Activated B cell treated with CpG ODN at 0.5 μM for 24 hours (primary cell): ENCODE data around the gene ADGRB2. TPM values are rescaled to one million over a fixed set of nuclear protein-coding genes. Genes with fewer than 3 reads are reported as not detected.

Experiments used
- ATAC-seq: fragments of 200-7000 bp; cut with Tn5 transposase; one replicate; pipeline ENCODE4 v1.10.0; 2021; ENCODE audit warnings: low read depth, mild to moderate bottlenecking, moderate library complexity
- CTCF ChIA-PET: fragments of 350-600 bp; sonication (Branson Sonifier 250); formaldehyde crosslinking; loops from one replicate; lab custom pipeline; 2021; ENCODE audit warnings: antibody characterized with exemption; lab: Charles Lee
- POLR2A ChIA-PET: fragments of 350-600 bp; sonication (Branson Sonifier 250); formaldehyde crosslinking; loops from one replicate; lab custom pipeline; 2021; ENCODE audit warnings: antibody characterized with exemption; lab: Charles Lee
- DNase-seq: peaks from one replicate; pipeline ENCODE4 v3.0.0; 2022
- H3K27ac Mint-ChIP-seq: one replicate; pipeline ENCODE4 v1.8.0; 2020; ENCODE audit warnings: mixed read lengths
- H3K27me3 Mint-ChIP-seq: one replicate; pipeline ENCODE4 v1.8.0; 2021; ENCODE audit warnings: mixed read lengths
- H3K36me3 Mint-ChIP-seq: one replicate; pipeline ENCODE4 v1.8.0; 2021; ENCODE audit warnings: low read depth, mixed read lengths
- H3K4me1 Mint-ChIP-seq: one replicate; pipeline ENCODE4 v1.8.0; 2021; ENCODE audit warnings: mixed read lengths
- H3K4me3 Mint-ChIP-seq: one replicate; pipeline ENCODE4 v1.8.0; 2020; ENCODE audit warnings: mild to moderate bottlenecking, mixed read lengths
- H3K9me3 Mint-ChIP-seq: one replicate; pipeline ENCODE4 v1.8.0; 2020; ENCODE audit warnings: mixed read lengths
- intact Hi-C: fragments of 100-400 bp; cut with micrococcal nuclease; formaldehyde crosslinking; loops from one replicate; pipeline ENCODE4 v1.15.1; 2024
- total RNA-seq: library from RNA; stranded (reverse); gene quantifications from 2 replicates; pipeline ENCODE4 v1.2.3, GENCODE V29; 2022
- TF ChIP-seq, protein P1 (sequence below): fragments of 200-600 bp; IDR thresholded peaks from one replicate; pipeline ENCODE4 v1.8.0; 2022; ENCODE audit warnings: antibody characterized with exemption, mild to moderate bottlenecking

Gene ADGRB2
- total RNA-seq, 1 donor from 2014 or later, result 6.3 TPM

DNA sequence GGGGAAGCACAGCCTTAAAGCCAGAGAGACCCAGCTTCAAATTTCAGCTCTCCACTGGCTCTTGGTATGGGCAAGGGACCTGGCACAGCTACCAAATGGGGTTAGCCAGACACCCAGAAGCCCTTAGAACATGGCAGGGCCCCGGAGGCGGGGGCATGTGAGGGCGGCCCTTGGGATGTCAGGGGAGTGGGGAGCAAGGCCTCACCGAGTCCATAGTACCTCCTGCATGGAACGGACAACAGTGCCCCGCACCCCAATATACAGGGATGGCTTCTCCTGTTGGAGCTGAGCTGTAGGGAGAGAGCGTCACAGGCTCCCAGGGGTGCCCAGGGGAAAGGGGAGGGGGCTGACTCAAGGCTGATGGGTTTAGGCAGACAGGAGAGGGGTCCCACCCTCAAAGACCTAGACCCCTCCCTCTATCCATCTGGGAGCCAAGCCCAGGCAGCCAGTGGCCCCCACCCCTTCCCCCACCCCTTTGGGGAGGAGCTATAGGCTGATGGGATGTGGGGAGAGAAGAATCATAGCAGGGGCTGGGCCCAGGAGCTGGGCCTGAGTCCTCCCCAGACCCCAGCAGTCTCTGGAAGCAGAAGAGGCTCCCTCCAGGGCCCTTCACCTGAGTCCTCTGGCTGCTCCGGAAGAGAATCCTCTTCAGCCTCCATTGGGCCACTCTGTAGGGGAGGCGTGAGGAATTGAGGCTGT, 35.2 kb upstream of the ADGRB2 start:
- DNase-seq (no peak), ATAC-seq (no peak)
- Mint-ChIP-seq H3K36me3 (no peaks in the 10 kb centered on the region), H3K27ac (no peak overlapping the region), H3K4me3 (no peak overlapping the region), H3K9me3 (no peaks in the 10 kb centered on the region), H3K27me3 (peaks cover 14% of the 10 kb centered on the region), H3K4me1 (peaks cover 15% of the 10 kb centered on the region)
- intact Hi-C loops, result no loop called here
- CTCF ChIA-PET, result no interaction called here
- POLR2A ChIA-PET, result interaction anchor here (0.5 kb wide), 1 partner anchor 39 kb away, joined by 3 read pairs; no protein-coding TSS in a partner anchor
- TF ChIP-seq, protein P1, sequence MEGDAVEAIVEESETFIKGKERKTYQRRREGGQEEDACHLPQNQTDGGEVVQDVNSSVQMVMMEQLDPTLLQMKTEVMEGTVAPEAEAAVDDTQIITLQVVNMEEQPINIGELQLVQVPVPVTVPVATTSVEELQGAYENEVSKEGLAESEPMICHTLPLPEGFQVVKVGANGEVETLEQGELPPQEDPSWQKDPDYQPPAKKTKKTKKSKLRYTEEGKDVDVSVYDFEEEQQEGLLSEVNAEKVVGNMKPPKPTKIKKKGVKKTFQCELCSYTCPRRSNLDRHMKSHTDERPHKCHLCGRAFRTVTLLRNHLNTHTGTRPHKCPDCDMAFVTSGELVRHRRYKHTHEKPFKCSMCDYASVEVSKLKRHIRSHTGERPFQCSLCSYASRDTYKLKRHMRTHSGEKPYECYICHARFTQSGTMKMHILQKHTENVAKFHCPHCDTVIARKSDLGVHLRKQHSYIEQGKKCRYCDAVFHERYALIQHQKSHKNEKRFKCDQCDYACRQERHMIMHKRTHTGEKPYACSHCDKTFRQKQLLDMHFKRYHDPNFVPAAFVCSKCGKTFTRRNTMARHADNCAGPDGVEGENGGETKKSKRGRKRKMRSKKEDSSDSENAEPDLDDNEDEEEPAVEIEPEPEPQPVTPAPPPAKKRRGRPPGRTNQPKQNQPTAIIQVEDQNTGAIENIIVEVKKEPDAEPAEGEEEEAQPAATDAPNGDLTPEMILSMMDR, result no peak

DNA sequence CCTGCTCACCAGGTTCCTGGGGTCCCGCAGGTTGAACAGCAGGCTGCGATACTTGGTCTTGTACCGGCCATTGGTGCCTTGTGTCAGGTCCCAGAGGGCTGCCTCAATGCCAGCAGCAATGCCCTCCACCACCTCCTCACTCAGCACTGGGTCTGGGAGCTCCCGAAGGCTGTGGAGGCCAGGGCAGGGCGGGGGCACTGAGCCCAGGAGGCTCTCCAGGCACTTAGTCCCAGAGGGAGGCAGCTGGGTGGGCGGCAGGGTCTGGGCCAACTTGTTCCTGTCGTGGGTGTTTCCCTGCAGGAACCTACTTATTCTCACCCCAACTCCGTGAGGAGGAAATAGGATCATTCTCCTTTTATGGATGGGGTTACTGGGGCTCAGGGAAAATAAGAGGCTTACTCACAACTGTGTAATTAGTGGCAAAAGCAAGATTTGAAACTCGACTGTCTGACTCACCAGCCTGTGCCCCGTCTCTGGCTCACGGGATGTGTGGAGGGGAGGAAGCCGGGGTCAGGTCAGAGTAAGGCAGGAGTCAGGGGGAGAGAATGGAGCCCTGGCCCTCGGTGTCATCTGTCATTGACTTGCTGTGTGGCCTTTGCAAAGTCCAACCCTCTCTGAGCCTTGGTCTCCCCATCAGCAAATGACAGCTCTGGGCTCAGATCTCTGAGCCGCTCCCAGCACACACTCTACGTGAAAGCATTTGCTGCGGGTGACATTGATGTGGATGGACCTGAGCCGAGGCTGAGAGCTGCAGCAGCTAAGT, 34.5 kb upstream of the ADGRB2 start:
- Mint-ChIP-seq H3K4me1 (peaks cover 15% of the 10 kb centered on the region), H3K36me3 (no peaks in the 10 kb centered on the region), H3K4me3 (no peak overlapping the region), H3K27ac (no peak overlapping the region), H3K27me3 (peaks cover 14% of the 10 kb centered on the region), H3K9me3 (no peaks in the 10 kb centered on the region)
- DNase-seq (no peak), ATAC-seq (no peak)
- CTCF ChIA-PET, result no interaction called here
- intact Hi-C loops, result no loop called here
- TF ChIP-seq, protein P1, result no peak
- POLR2A ChIA-PET, result interaction anchor here (0.5 kb wide), 1 partner anchor 38 kb away, joined by 3 read pairs; no protein-coding TSS in a partner anchor

DNA sequence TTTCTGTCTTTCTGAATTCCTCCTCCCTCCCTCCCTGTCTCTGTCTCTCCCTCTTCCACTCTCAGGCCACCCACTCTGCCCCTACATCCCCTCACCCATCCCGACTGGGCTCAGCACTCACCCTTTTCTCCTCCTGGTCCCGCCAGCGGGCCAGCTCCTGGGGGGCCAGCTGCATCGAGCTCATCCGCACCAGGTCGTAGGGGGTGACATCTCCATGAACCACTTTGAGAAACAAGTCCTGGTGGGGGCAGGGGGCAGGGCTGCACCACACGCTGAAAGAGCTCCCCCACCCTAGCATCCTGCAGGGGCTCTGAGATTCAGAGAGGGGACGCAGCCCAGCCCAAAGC, 33.9 kb upstream of the ADGRB2 start:
- no peaks in the 10 kb centered on the region for H3K9me3 Mint-ChIP-seq
- peaks cover 15% of the 10 kb centered on the region for H3K4me1 Mint-ChIP-seq
- H3K36me3 Mint-ChIP-seq, result no peaks in the 10 kb centered on the region

DNA sequence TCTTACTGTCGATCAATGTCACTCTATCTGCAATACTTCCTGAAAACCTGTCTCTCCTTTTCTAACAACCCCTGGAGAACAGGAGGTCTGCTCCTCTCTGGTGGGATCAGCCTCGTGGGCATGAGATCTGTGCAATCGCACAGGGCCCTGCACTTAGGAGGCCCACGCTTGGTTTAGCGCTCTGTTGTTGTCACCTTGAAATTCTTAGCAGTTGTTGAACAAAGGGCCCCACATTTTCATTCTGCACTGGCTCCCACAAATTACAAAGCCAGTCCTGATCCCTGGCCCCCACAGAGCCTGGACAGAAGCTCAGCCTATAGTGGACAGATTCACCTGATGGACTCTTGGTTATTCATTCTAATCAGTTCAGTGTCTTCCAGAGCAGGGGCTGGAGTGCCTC, 33.1 kb upstream of the ADGRB2 start:
- Mint-ChIP-seq H3K36me3 (no peaks in the 10 kb centered on the region), H3K9me3 (no peaks in the 10 kb centered on the region), H3K27me3 (peaks cover 18% of the 10 kb centered on the region), H3K4me1 (peaks cover 14% of the 10 kb centered on the region), H3K4me3 (no peak overlapping the region), H3K27ac (no peak overlapping the region)
- POLR2A ChIA-PET, result no interaction called here
- intact Hi-C loops, result no loop called here
- ATAC-seq (no peak), DNase-seq (no peak)
- TF ChIP-seq, protein P1, result no peak
- CTCF ChIA-PET, result interaction anchor here (1.0 kb wide), 1 partner anchor 133 kb away, joined by 3 read pairs; no protein-coding TSS in a partner anchor

More for the DNA sequence above, 33.9 kb upstream of the ADGRB2 start:
- Mint-ChIP-seq H3K4me3 (no peak overlapping the region), H3K27ac (no peak overlapping the region), H3K27me3 (peaks cover 15% of the 10 kb centered on the region)
- ATAC-seq (no peak), DNase-seq (no peak)
- TF ChIP-seq, protein P1, result no peak
- ChIA-PET CTCF (interaction anchor here (1.0 kb wide), 1 partner anchor 133 kb away, joined by 3 read pairs; no protein-coding TSS in a partner anchor), POLR2A (no interaction called here)
- intact Hi-C loops, result no loop called here

DNA sequence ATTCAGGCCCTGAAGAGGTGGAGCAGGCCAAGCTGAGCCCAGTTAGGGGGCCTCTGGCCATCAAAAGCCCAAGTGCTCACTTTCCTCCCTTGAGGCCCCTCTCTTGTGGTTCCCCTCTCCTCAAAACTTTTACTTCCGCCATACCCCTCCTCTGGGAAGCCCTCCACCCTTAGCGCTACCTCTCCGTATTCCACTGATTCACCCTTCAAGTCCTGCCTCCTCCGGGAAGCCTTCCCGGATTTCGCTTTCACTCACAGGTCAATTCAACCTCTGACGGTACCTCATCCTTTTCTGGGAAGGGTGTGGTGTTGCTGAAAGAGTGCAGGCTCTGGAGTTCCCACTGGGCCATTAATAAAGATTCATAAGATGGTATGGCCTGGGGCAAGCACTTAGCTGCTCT, 32.6 kb upstream of the ADGRB2 start:
- TF ChIP-seq, protein P1, result no peak
- H3K27ac Mint-ChIP-seq, result no peak overlapping the region
- no peaks in the 10 kb centered on the region for H3K9me3 Mint-ChIP-seq
- peaks cover 18% of the 10 kb centered on the region for H3K27me3 Mint-ChIP-seq
- no peak for ATAC-seq
- no peak overlapping the region for H3K4me3 Mint-ChIP-seq
- intact Hi-C loops, result no loop called here
- H3K36me3 Mint-ChIP-seq, result no peaks in the 10 kb centered on the region
- peaks cover 11% of the 10 kb centered on the region for H3K4me1 Mint-ChIP-seq
- ChIA-PET CTCF (no interaction called here), POLR2A (no interaction called here)
- DNase-seq, result no peak
